Dedifferentiated amniotic fluid mesenchymal stem cell (primary cell): ENCODE data around the gene TMEM121.
"Not testable (repeated sequence)": the region's sequence is repeated elsewhere in the genome, so short reads cannot be mapped to it uniquely, and the experiment has no call there.

Source experiments
- DNase-seq: peaks from one replicate; pipeline ENCODE4 v3.0.0-alpha.2; 2016; ENCODE audit errors: extremely low spot score

TMEM121 gene

GRCh38 chr14:105528586-105529318 is 2.4 kb downstream of the TMEM121 start:
- DNase-seq, result no peak

- DNase-seq, result no peak
Measured at GRCh38 chr14:105529319-105529568, 2.9 kb downstream of the TMEM121 start.

- no peak for DNase-seq
Measured at GRCh38 chr14:105529569-105530284, 3.3 kb downstream of the TMEM121 start.

GRCh38 chr14:105530285-105531087 is 4.1 kb downstream of the TMEM121 start:
- DNase-seq, result no peak

GRCh38 chr14:105531088-105531893 is 4.9 kb downstream of the TMEM121 start:
- no peak for DNase-seq

GRCh38 chr14:105531894-105532623 is 5.7 kb downstream of the TMEM121 start:
- DNase-seq, result no peak

GRCh38 chr14:105532735-105533141 is 6.4 kb downstream of the TMEM121 start:
- DNase-seq, result no peak

GRCh38 chr14:105533391-105533790 is 7.0 kb downstream of the TMEM121 start:
- no peak for DNase-seq

GRCh38 chr14:105533811-105534498 is 7.6 kb downstream of the TMEM121 start:
- DNase-seq, result no peak

GRCh38 chr14:105534586-105534985 is 8.2 kb downstream of the TMEM121 start:
- no peak for DNase-seq

GRCh38 chr14:105536051-105536450 is 9.7 kb downstream of the TMEM121 start:
- DNase-seq, result no peak

- DNase-seq, result no peak
Measured at GRCh38 chr14:105536691-105537579, 10.6 kb downstream of the TMEM121 start.

GRCh38 chr14:105537580-105538474 is 11.4 kb downstream of the TMEM121 start:
- DNase-seq, result no peak

- no peak for DNase-seq
Measured at GRCh38 chr14:105538481-105539049, 12.2 kb downstream of the TMEM121 start.

- DNase-seq, result no peak
Measured at GRCh38 chr14:105540811-105541210, 14.4 kb downstream of the TMEM121 start.

GRCh38 chr14:105541218-105541875 is 15.0 kb downstream of the TMEM121 start:
- DNase-seq, result no peak

GRCh38 chr14:105545676-105546075 is 19.3 kb downstream of the TMEM121 start:
- DNase-seq, result not testable (repeated sequence)

GRCh38 chr14:105546410-105546809 is 20.0 kb downstream of the TMEM121 start:
- not testable (repeated sequence) for DNase-seq
